Osteoblast (primary cell): ENCODE results near the gene RIC8B. TPM values are rescaled to one million over a fixed set of nuclear protein-coding genes. Genes with fewer than 3 reads are reported as not detected.

Experiments
- DNase-seq: peaks from one replicate; pipeline ENCODE4 v3.0.0; 2011; ENCODE audit warnings: low spot score, mixed read lengths; ENCODE audit not compliant: insufficient read length; ENCODE audit errors: missing footprints
- H2AFZ ChIP-seq: 2 replicates; pipeline ENCODE4 v1.6.0; 2011; ENCODE audit warnings: mild to moderate bottlenecking, low read length
- H3K27ac ChIP-seq: 2 replicates; pipeline ENCODE4 v1.5.1; 2011; ENCODE audit warnings: mild to moderate bottlenecking, low read depth, low read length, moderate library complexity
- H3K27me3 ChIP-seq: 2 replicates; pipeline ENCODE4 v1.6.0; 2012; ENCODE audit warnings: mild to moderate bottlenecking, control low read depth, inconsistent platforms, low read length, moderate library complexity; ENCODE audit not compliant: insufficient read depth
- H3K36me3 ChIP-seq: 2 replicates; pipeline ENCODE4 v1.5.1; 2011; ENCODE audit warnings: mild to moderate bottlenecking, low read length, control low read depth, moderate library complexity; ENCODE audit not compliant: insufficient read depth
- H3K4me1 ChIP-seq: 2 replicates; pipeline ENCODE4 v1.5.1; 2011; ENCODE audit warnings: mild to moderate bottlenecking, low read length, control low read depth, moderate library complexity; ENCODE audit not compliant: insufficient read depth
- H3K4me2 ChIP-seq: 2 replicates; pipeline ENCODE4 v1.6.0; 2011; ENCODE audit warnings: mild to moderate bottlenecking, low read length; ENCODE audit not compliant: insufficient read depth
- H3K4me3 ChIP-seq: fragments of 200-600 bp; sonication (generic); 3 replicates; pipeline ENCODE4 v1.5.1; 2012; ENCODE audit warnings: mild to moderate bottlenecking, low read length, inconsistent platforms; ENCODE audit not compliant: insufficient read depth
- H3K79me2 ChIP-seq: 2 replicates; pipeline ENCODE4 v1.6.0; 2012; ENCODE audit warnings: mild to moderate bottlenecking, low read length, control low read depth, inconsistent platforms; ENCODE audit not compliant: insufficient read depth
- H3K9me3 ChIP-seq: 2 replicates; pipeline ENCODE4 v1.5.1; 2011; ENCODE audit warnings: low read depth, low read length, control low read depth
- H4K20me1 ChIP-seq: 2 replicates; pipeline ENCODE4 v1.6.0; 2012; ENCODE audit warnings: mild to moderate bottlenecking, low read length, control low read depth; ENCODE audit not compliant: insufficient read depth
- total RNA-seq: library from RNA; depleted of rRNA; stranded (reverse); fragments of >200 nt; gene quantifications from 2 replicates; pipeline ENCODE4 v1.2.3, GENCODE V29; 2012
- TF ChIP-seq, protein P1 (sequence below): IDR thresholded peaks from 2 replicates; pipeline ENCODE4 v1.5.1; 2011; ENCODE audit warnings: mild to moderate bottlenecking, low read depth, low read length, moderate library complexity; ENCODE audit errors: extremely low read depth

Gene RIC8B
- total RNA-seq, 1 donor, result 13.4 TPM

DNA sequence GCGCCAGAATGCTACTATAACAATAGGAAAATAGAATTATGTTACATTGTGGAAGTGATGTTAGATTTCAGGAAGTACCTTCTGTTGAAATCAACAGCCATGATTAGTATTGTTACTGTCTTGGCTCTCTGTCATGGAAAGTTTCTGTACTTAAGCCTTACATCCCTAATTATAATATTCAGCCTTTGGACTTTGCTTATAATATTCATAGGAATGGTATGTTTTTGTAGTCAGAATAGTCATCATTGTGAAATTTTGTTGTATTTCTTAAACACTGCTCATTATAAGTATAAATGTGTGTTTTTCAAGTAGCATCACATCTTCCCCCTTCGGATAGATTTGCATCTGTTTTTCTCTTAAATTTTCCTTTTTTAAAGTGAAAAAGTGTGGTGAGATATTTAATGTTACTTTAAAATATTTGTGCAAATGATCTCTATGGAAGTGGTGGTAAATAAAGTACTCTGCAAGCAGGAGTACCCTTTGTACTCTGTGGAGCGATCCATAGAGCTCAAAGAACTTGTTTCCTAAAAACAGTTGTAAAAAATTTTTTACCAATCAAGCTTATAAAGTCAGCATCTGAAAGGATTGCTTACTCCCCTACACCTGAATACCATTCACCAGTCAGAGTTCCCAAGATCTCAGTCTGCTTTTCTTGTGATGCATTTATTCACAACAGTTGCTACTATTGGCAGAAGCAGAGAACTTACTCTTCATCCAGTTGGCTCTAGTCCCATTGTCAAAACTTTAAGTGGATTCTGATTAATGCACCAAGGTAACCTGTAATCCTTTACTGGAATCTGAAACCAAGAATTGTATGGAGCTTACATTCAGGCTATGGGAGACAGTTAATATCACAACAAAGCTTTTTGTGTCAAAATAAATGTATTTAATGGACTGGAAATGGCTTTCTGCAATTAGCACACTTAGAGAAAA, 87.8 kb downstream of the RIC8B start:
- H4K20me1 ChIP-seq, result no peaks in the 10 kb centered on the region
- H3K79me2 ChIP-seq, result no peaks in the 10 kb centered on the region
- no peak overlapping the region for H3K4me3 ChIP-seq
- no peaks in the 10 kb centered on the region for H3K27me3 ChIP-seq
- H3K4me1 ChIP-seq, result peaks cover 34% of the 10 kb centered on the region
- peak overlapping the region; percentile 68 for H3K27ac ChIP-seq
- TF ChIP-seq, protein P1, sequence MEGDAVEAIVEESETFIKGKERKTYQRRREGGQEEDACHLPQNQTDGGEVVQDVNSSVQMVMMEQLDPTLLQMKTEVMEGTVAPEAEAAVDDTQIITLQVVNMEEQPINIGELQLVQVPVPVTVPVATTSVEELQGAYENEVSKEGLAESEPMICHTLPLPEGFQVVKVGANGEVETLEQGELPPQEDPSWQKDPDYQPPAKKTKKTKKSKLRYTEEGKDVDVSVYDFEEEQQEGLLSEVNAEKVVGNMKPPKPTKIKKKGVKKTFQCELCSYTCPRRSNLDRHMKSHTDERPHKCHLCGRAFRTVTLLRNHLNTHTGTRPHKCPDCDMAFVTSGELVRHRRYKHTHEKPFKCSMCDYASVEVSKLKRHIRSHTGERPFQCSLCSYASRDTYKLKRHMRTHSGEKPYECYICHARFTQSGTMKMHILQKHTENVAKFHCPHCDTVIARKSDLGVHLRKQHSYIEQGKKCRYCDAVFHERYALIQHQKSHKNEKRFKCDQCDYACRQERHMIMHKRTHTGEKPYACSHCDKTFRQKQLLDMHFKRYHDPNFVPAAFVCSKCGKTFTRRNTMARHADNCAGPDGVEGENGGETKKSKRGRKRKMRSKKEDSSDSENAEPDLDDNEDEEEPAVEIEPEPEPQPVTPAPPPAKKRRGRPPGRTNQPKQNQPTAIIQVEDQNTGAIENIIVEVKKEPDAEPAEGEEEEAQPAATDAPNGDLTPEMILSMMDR, result no peak
- peak overlapping the region; percentile 41 for H3K4me2 ChIP-seq
- H3K9me3 ChIP-seq, result no peaks in the 10 kb centered on the region
- H3K36me3 ChIP-seq, result peaks cover 5% of the 10 kb centered on the region
- DNase-seq, result no peak
- no peak overlapping the region for H2AFZ ChIP-seq

DNA sequence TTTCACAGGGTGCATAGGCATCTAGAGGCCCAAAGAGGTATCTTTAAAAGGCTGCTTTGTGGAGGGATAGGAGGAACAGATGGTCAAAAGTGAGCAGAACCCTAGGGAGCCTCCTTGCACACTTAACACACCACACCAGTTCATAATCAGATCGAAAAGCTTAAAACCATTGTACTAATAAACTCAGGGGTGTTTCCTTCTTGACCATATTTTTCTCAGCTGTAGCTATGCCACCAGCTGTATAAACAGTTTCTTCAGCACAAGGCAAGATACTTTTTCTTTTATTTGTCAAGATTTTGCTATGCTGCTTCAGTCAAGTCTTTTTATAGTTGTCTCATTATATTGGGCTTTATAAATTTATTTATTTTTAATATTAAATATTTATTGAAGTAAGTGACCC, 88.7 kb downstream of the RIC8B start:
- no peak overlapping the region for H3K27ac ChIP-seq
- H3K4me2 ChIP-seq, result no peak overlapping the region
- H4K20me1 ChIP-seq, result no peaks in the 10 kb centered on the region
- no peak overlapping the region for H2AFZ ChIP-seq
- peaks cover 34% of the 10 kb centered on the region for H3K4me1 ChIP-seq
- TF ChIP-seq, protein P1, result no peak
- H3K36me3 ChIP-seq, result peaks cover 5% of the 10 kb centered on the region
- no peak for DNase-seq
- H3K9me3 ChIP-seq, result no peaks in the 10 kb centered on the region
- no peaks in the 10 kb centered on the region for H3K27me3 ChIP-seq
- no peaks in the 10 kb centered on the region for H3K79me2 ChIP-seq
- no peak overlapping the region for H3K4me3 ChIP-seq

DNA sequence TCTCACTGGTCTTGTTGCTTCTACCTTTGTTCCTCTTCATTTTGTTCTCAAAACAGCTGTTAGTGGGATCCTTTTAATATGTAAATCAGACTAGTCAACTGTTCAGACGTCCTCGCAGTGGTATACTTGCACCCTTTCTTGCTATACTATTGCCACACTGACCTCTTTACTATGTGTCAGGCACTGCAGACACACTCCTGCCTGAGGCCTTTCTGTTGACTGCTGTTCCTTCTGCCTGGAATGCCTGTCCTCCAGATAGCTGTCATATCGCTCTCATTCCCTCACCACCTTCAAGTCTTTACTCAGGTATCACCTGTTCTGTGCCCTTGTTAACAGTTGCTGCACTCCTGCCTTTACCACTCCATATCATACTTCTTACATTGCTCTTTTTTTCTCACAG, 91.2 kb downstream of the RIC8B start:
- TF ChIP-seq, protein P1, result no peak
- Histone ChIP-seq H3K79me2 (no peaks in the 10 kb centered on the region), H4K20me1 (no peaks in the 10 kb centered on the region), H3K9me3 (no peaks in the 10 kb centered on the region), H3K27me3 (no peaks in the 10 kb centered on the region), H3K27ac (no peak overlapping the region), H3K4me1 (peaks cover 34% of the 10 kb centered on the region), H3K4me2 (no peak overlapping the region), H2AFZ (no peak overlapping the region), H3K4me3 (no peak overlapping the region), H3K36me3 (peaks cover 4% of the 10 kb centered on the region)
- DNase-seq, result no peak

DNA sequence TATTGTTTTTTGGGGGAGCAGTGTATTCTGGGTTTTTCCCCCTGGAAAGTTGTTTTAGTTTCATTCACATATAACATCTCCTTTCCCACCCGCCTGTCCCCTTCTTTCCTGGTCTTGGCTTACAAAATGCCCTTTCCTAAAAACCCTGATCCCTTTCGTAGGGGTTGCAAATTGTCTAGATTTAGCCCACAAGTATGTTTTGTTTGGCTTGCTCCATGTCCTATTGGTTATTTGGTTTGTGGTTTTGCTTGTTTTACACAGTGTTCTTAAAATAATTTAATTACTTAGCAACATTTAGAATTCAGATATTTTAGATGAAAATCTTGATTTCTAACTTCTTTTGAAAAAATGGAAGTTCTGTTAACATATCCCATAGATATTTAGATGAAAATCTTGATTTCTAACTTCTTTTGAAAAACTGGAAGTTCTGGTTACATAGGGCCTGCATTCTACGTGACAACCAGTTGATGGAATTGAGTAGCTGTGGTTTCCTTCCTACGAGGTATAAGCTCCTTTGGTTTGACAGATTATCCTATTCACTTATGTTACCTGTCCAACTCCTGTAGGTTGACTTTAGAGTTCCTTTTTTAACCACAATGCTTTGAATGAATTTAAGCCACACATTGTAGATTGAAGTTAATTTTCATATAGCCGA, 92.1 kb downstream of the RIC8B start:
- Histone ChIP-seq H3K4me3 (no peak overlapping the region), H3K27ac (no peak overlapping the region), H3K4me2 (no peak overlapping the region), H3K79me2 (no peaks in the 10 kb centered on the region), H3K27me3 (no peaks in the 10 kb centered on the region), H3K4me1 (peaks cover 35% of the 10 kb centered on the region), H3K9me3 (no peaks in the 10 kb centered on the region), H2AFZ (no peak overlapping the region), H3K36me3 (no peaks in the 10 kb centered on the region), H4K20me1 (no peaks in the 10 kb centered on the region)
- DNase-seq, result no peak
- TF ChIP-seq, protein P1, result no peak
